ENCODE measurements around the gene RASGRP4. TPM values are rescaled to one million over a fixed set of nuclear protein-coding genes. Genes with fewer than 3 reads are reported as not detected.
A peak's percentile ranks its signal among the peaks of the same experiment; 100 is the strongest.
"Not testable (repeated sequence)": the region's sequence is repeated elsewhere in the genome, so short reads cannot be mapped to it uniquely, and the experiment has no call there.

Gene RASGRP4
- total RNA-seq, 1 experiment from 2014 or later, result not detected

- in situ Hi-C loops (cut with HindIII; ENCODE audit: low pct_unique_long_range_greater_than_20kb, low sequenced_read_pairs), result no loop called here
- no peak for DNase-seq (ENCODE audit: low read depth, low spot score)
Measured at GRCh38 chr19:38369584-38369983, 56.4 kb downstream of the RASGRP4 start.

- DNase-seq (ENCODE audit: low read depth, low spot score), result no peak
- in situ Hi-C loops (cut with HindIII; ENCODE audit: low pct_unique_long_range_greater_than_20kb, low sequenced_read_pairs), result no loop called here
Measured at GRCh38 chr19:38367041-38367440, 59.0 kb downstream of the RASGRP4 start.

DNA sequence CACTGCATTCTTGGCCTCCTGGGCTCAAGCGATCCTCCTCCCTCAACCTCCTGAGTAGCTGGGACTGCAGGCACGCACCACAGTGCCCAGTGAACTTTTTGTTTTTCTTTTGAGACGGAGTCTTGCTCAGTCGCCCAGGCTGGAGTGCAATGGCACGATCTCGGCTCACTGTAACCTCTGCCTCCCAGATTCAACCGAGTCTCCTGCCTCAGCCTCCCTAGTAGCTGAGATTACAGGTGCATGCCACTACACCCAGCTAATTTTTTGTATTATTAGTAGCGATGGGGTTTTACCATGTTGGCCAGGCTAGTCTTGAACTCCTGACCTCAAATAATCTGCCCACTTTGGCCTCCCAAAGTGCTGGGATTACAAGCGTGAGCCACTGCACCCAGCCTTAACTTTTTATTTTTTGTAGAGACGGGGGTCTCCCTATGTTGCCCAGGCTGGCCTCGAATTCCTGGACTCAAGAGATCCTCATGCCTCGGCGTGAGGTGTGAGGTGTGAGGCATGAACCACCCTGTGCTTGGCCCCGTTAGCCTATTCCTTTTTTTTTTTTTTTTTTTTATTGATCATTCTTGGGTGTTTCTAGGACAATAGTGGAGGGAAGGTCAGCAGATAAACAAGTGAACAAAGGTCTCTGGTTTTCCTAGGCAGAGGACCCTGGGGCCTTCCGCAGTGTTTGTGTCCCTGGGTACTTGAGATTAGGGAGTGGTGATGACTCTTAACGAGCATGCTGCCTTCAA, 62.9 kb downstream of the RASGRP4 start:
- DNase-seq (ENCODE audit: low read depth, low spot score); in situ Hi-C loops (cut with HindIII; ENCODE audit: low pct_unique_long_range_greater_than_20kb, low sequenced_read_pairs): not testable (repeated sequence)

DNA sequence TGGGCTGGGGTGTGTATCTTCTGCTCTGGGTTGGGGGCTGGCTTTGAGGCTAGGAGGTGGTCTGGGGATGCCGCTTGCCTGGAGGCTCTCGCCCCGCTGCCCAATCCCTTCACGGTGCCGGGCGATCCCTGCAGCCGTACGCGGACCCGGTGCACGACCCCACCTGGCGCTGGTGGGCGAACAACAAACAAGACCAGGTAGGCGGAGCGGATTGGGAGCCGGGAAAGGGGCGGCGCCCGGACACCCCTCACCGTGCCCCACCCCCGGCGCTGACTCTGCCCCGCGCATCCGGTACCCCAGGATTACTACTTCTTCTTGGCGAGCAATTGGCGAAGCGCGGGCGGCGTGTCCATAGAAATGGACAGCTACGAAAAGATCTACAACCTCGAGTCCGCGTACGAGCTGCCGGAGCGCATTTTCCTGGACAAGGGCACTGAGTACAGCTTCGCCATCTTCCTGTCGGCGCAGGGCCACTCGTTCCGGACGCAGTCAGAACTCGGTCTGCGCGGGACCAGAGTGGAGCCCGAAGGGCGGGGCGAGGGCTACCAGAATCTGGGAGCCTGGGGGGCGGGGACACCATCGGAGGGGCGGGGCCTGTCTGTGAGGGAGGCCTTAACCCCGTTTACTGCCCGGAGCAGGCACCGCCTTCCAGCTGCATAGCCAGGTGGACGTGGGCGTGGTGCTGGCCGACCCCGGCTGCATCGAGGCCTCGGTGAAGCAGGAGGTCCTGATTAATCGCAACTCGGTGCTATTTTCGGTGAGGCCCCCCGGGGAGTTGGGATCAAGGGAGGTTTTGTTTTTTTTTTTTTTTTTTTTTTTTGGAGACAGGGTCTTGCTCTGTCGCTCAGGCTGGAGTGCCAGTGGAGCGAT, 63.7 kb downstream of the RASGRP4 start:
- in situ Hi-C loops (cut with HindIII; ENCODE audit: low pct_unique_long_range_greater_than_20kb, low sequenced_read_pairs), result no loop called here
- peak; percentile 77 for DNase-seq (ENCODE audit: low read depth, low spot score)

DNA sequence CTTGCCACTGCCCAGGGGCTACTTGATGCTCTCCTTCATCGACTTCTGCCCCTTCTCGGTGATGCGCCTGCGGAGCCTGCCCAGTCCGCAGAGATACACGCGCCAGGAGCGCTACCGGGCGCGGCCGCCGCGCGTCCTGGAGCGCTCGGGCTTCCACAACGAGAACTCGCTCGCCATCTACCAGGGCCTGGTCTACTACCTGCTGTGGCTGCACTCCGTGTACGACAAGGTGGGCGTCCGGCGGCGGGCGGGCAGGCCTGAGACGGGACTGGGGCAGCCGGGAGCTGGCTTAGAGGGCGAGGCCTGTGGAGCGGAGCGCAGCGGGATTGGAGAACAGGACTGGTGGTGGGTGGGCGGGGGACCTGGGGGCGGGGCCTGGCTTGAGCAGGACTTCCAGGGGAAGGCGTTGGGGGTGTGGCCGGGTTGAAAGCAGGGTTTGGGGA, 64.4 kb downstream of the RASGRP4 start:
- in situ Hi-C loops (cut with HindIII; ENCODE audit: low pct_unique_long_range_greater_than_20kb, low sequenced_read_pairs), result no loop called here
- peak; percentile 83 for DNase-seq (ENCODE audit: low read depth, low spot score)

- DNase-seq (ENCODE audit: low read depth, low spot score), result no peak
- in situ Hi-C loops (cut with HindIII; ENCODE audit: low pct_unique_long_range_greater_than_20kb, low sequenced_read_pairs), result no loop called here
Measured at GRCh38 chr19:38360839-38361631, 65.0 kb downstream of the RASGRP4 start.

GRCh38 chr19:38360351-38360750, 65.7 kb downstream of the RASGRP4 start:
- DNase-seq (ENCODE audit: low read depth, low spot score), result no peak
- in situ Hi-C loops (cut with HindIII; ENCODE audit: low pct_unique_long_range_greater_than_20kb, low sequenced_read_pairs), result no loop called here

- in situ Hi-C loops (cut with HindIII; ENCODE audit: low pct_unique_long_range_greater_than_20kb, low sequenced_read_pairs), result no loop called here
- DNase-seq (ENCODE audit: low read depth, low spot score), result no peak
Measured at GRCh38 chr19:38359242-38360021, 66.6 kb downstream of the RASGRP4 start.

Other genes with a start within 250 kb of the RASGRP4 start
- 1.7 and 2.5 TPM in 2 replicates for gene DPF1, start 202.0 kb downstream of the RASGRP4 start, total RNA-seq (2014; rRNA removed; shearing (Covaris generic))
- gene PPP1R14A, start 169.8 kb downstream of the RASGRP4 start, total RNA-seq (2014; rRNA removed; shearing (Covaris generic)), result not detected in 2 replicates
- gene SPINT2, start 161.6 kb downstream of the RASGRP4 start, total RNA-seq (2014; rRNA removed; shearing (Covaris generic)), result not detected in 2 replicates
- gene C19orf33, start 122.0 kb downstream of the RASGRP4 start, total RNA-seq (2014; rRNA removed; shearing (Covaris generic)), result not detected in 2 replicates
- 106 and 124 TPM in 2 replicates for gene YIF1B, start 110.3 kb downstream of the RASGRP4 start, total RNA-seq (2014; rRNA removed; shearing (Covaris generic))
- 0.05 and 0.16 TPM in 2 replicates for gene KCNK6, start 106.4 kb downstream of the RASGRP4 start, total RNA-seq (2014; rRNA removed; shearing (Covaris generic))
- 0.11 and 1.9 TPM in 2 replicates for gene CATSPERG, start 90.4 kb downstream of the RASGRP4 start, total RNA-seq (2014; rRNA removed; shearing (Covaris generic))
- 279 and 300 TPM in 2 replicates for gene PSMD8, start 51.6 kb downstream of the RASGRP4 start, total RNA-seq (2014; rRNA removed; shearing (Covaris generic))
- gene GGN, start 38.2 kb downstream of the RASGRP4 start, total RNA-seq (2014; rRNA removed; shearing (Covaris generic)), result not detected in 2 replicates
- gene SPRED3, start 37.5 kb downstream of the RASGRP4 start, total RNA-seq (2014; rRNA removed; shearing (Covaris generic)), result 0.05 and 0.42 TPM in 2 replicates
- gene FAM98C, start 23.1 kb downstream of the RASGRP4 start, total RNA-seq (2014; rRNA removed; shearing (Covaris generic)), result 6.9 and 8.9 TPM in 2 replicates
- 0.03 TPM in 1 of 2 replicates, not detected in the other for gene RYR1, start 7.5 kb upstream of the RASGRP4 start, total RNA-seq (2014; rRNA removed; shearing (Covaris generic))
- 0.29 TPM in 1 of 2 replicates, not detected in the other for gene MAP4K1, start 191.7 kb upstream of the RASGRP4 start, total RNA-seq (2014; rRNA removed; shearing (Covaris generic))
- 257 and 294 TPM in 2 replicates for gene EIF3K, start 193.0 kb upstream of the RASGRP4 start, total RNA-seq (2014; rRNA removed; shearing (Covaris generic))
- gene ACTN4, start 221.4 kb upstream of the RASGRP4 start, total RNA-seq (2014; rRNA removed; shearing (Covaris generic)), result 69.8 and 108 TPM in 2 replicates

All from SK-MEL-5 (cell line).